Measurements from ENCODE around the gene STARD5. TPM values are rescaled to one million over a fixed set of nuclear protein-coding genes. Genes with fewer than 3 reads are reported as not detected.

The STARD5 gene
- total RNA-seq, 4 donors from 2014 or later = 11.2 to 54.5 (median 41.3) TPM

DNA sequence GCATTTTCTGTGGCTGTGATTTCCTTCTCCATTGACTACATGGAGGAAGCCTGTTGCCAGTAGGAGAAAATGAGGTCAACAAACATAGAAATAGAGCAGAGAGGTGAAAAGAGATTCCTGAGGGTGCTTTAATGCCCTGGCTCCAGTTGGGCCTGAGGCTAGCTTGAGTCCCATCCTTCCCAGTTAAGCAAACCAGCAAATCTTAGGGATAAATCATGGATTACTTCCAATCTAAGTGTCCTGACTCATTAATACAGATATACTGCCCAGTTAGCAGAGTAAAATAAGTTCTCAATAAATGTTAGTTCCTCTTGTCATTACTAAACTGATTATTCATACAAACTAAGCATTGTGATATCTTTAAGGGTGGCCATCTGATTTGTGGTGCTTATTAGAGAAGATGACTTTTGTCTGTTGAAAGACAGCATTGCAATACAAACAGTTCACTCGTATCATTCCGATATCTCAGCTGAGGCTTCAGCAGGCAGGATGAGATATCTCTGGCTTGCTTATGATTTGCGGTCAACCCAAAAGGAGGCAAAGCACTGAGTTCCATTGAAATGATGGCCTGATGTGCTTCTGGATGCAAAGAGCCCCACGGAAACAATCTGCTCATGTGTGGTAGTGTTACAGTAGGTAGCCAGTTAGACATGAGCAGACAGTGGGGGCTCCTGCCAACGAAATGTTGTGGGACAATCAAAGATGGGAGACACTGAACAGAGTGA is 6.6 kb upstream of the STARD5 start:
- no peak overlapping the region for H3K4me3 ChIP-seq
- TF ChIP-seq POLR2AphosphoS5 (IDR thresholded peaks at IDR 0.05) (no peak), POLR2A (IDR thresholded peaks at IDR 0.05) (no peak), CTCF (IDR thresholded peaks at IDR 0.05) (no peak), EP300 (IDR thresholded peaks at IDR 0.05; ENCODE audit: low read depth) (no peak)
- no peak for DNase-seq
- intact Hi-C loops (cut with DNase I; ENCODE audit: low total_unique reads) = no loop called here
- peaks cover 0 to 5% (median 0%) of the 10 kb centered on the region in 4 donors for H3K4me1 ChIP-seq
- H3K27ac ChIP-seq = no peak overlapping the region
- in situ Hi-C loops (cut with MboI; ENCODE audit: low pct_ligation_motif_present in 1 of 4, low pct_unique_long_range_greater_than_20kb in 1 of 4, low sequenced_read_pairs in 3 of 4) = no loop called here
- 75 to 86% methylated on average over 5 of the region's 5 CpGs for WGBS, 2 donors (ENCODE audit: low coverage in 1 of 2)
- no peaks in the 10 kb centered on the region for H3K9me3 ChIP-seq
- H3K36me3 ChIP-seq = no peaks in the 10 kb centered on the region
- no peaks in the 10 kb centered on the region for H3K27me3 ChIP-seq

DNA sequence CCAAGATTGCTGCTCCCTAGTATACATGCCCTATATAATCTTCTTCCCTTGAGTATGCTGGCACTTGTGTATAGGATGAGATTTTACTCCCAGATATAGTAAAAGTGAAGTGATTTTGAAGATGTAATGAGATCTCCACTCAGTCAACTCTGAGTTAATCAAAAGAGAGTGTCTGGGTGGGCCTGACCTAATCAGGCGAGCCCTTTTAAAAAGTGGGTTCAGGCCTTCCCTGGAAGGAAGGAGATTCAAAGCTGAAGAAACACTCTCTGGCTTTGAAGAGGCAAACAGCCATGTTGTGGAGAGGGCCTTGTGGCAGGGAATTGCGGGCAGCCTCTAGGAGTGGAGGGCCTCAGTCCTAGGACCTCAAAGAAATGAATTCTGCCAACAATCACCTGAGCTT is 5.5 kb upstream of the STARD5 start:
- WGBS, 2 donors (ENCODE audit: low coverage in 1 of 2) = 97 to 100% methylated on average over 1 to 2 of the region's 2 CpGs
- H3K27ac ChIP-seq = no peak overlapping the region
- in situ Hi-C loops (cut with MboI; ENCODE audit: low pct_ligation_motif_present in 1 of 4, low pct_unique_long_range_greater_than_20kb in 1 of 4, low sequenced_read_pairs in 3 of 4) (no loop called here), intact Hi-C loops (cut with DNase I; ENCODE audit: low total_unique reads) (loop anchor here (5.0 to 10.0 kb wide), 2 partner anchors 65 to 407 kb away; no protein-coding TSS in a partner anchor)
- H3K4me1 ChIP-seq = peaks cover 0 to 7% (median 4%) of the 10 kb centered on the region in 4 donors
- no peaks in the 10 kb centered on the region for H3K36me3 ChIP-seq
- no peak for TF ChIP-seq POLR2A (IDR thresholded peaks at IDR 0.05)
- TF ChIP-seq EP300 (IDR thresholded peaks at IDR 0.05; ENCODE audit: low read depth) = no peak
- no peak for TF ChIP-seq CTCF (IDR thresholded peaks at IDR 0.05)
- no peak for TF ChIP-seq POLR2AphosphoS5 (IDR thresholded peaks at IDR 0.05)
- DNase-seq = no peak
- H3K9me3 ChIP-seq = no peaks in the 10 kb centered on the region
- no peaks in the 10 kb centered on the region for H3K27me3 ChIP-seq
- no peak overlapping the region for H3K4me3 ChIP-seq

DNA sequence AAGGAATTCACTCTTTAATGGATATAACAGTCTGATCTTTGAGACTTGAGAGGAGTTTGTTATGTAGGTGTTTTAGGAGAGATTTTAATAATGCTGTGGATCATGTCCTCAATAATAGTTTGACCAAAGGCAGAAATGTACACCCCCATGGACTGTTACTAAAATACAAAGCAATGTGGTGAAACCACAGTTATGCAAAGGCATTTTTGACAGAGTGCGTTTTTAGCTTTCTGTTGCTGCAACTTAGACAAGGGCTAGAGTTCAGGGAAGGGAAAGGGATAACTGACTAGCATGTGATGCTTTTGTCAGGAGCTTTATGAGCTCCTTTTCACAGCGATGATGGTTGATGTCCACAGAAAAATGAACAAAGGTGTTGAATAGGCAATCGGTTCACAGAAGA is 3.6 kb upstream of the STARD5 start:
- no peak overlapping the region for H3K4me3 ChIP-seq
- in situ Hi-C loops (cut with MboI; ENCODE audit: low pct_ligation_motif_present in 1 of 4, low pct_unique_long_range_greater_than_20kb in 1 of 4, low sequenced_read_pairs in 3 of 4) (no loop called here), intact Hi-C loops (cut with DNase I; ENCODE audit: low total_unique reads) (loop anchor here (5.0 to 10.0 kb wide), 2 partner anchors 63 to 405 kb away; no protein-coding TSS in a partner anchor)
- peaks cover 0 to 12% (median 5%) of the 10 kb centered on the region in 4 donors for H3K4me1 ChIP-seq
- no peak overlapping the region for H3K27ac ChIP-seq
- H3K9me3 ChIP-seq = no peaks in the 10 kb centered on the region
- H3K36me3 ChIP-seq = no peaks in the 10 kb centered on the region
- H3K27me3 ChIP-seq = no peaks in the 10 kb centered on the region
- 85 to 87% methylated on average over 3 of the region's 3 CpGs for WGBS, 2 donors (ENCODE audit: low coverage in 1 of 2)
- no peak for DNase-seq
- TF ChIP-seq POLR2AphosphoS5 (IDR thresholded peaks at IDR 0.05) = no peak
- no peak for TF ChIP-seq EP300 (IDR thresholded peaks at IDR 0.05; ENCODE audit: low read depth)
- TF ChIP-seq CTCF (IDR thresholded peaks at IDR 0.05) = no peak
- TF ChIP-seq POLR2A (IDR thresholded peaks at IDR 0.05) = no peak

DNA sequence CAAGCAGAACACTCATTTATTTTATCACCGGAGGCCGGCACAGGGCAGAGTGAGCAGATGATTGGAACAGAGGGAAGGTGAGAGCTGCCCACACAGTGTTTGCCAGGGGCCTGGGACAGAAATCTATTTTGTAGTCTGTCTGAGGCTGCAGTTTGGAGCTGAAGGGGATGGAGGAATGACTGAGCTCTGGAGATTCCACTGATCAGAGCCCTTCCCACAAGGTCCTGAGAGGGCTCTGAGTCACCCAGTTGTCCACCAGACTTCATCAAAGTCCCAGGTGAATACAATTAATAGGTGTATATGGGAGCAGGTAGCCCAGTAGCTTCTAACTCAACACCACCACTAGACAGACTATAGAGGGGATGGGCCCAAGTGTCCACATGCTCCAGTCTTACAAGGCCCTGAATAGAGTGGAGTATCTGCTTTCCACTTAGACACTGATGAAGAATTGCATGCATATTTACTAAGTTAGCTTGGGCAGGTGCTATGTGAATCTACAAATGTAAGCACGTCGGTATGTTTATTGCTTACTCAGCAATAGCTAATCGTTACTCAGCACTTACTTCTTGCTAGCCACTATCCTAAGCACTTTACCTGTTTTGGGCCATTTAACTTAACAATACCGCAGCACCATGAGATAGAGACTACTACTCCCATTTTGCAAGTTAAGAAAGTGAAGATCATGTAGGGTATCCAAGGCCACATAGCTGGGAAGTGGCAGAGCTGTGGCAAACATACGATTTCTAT is 2.7 kb upstream of the STARD5 start:
- Histone ChIP-seq H3K9me3 (no peaks in the 10 kb centered on the region), H3K4me1 (peaks cover 4 to 20% (median 11%) of the 10 kb centered on the region in 4 donors), H3K27me3 (no peaks in the 10 kb centered on the region), H3K27ac (no peak overlapping the region), H3K36me3 (no peaks in the 10 kb centered on the region), H3K4me3 (no peak overlapping the region)
- TF ChIP-seq POLR2AphosphoS5 (IDR thresholded peaks at IDR 0.05) (no peak), EP300 (IDR thresholded peaks at IDR 0.05; ENCODE audit: low read depth) (no peak), POLR2A (IDR thresholded peaks at IDR 0.05) (no peak), CTCF (IDR thresholded peaks at IDR 0.05) (no peak)
- WGBS, 2 donors (ENCODE audit: low coverage in 1 of 2) = 85 to 90% methylated on average over 4 to 7 of the region's 7 CpGs
- in situ Hi-C loops (cut with MboI; ENCODE audit: low pct_ligation_motif_present in 1 of 4, low pct_unique_long_range_greater_than_20kb in 1 of 4, low sequenced_read_pairs in 3 of 4) = no loop called here
- intact Hi-C loops (cut with DNase I; ENCODE audit: low total_unique reads) = loop anchor here (5.0 to 10.0 kb wide), 2 partner anchors 62 to 404 kb away; no protein-coding TSS in a partner anchor
- no peak for DNase-seq

Data from transverse colon (tissue), 4 donors.